T-helper 17 cell (primary cell): ENCODE measurements around the gene FUBP1. TPM values are rescaled to one million over a fixed set of nuclear protein-coding genes. Genes with fewer than 3 reads are reported as not detected.

ENCODE experiments used
- ATAC-seq: fragments of 150-1000 bp; cut with Tn5 transposase; 2 replicates; pipeline ENCODE4 v1.10.0; 2021; ENCODE audit warnings: mild to moderate bottlenecking, moderate library complexity
- DNase-seq, 3 donors: peaks; one replicate each; pipeline versions ENCODE4 v3.0.0 to v3.0.0-alpha.2; 2020 to 2021
- H3K9me3 ChIP-seq: one replicate; pipeline ENCODE4 v1.7.0; 2013; ENCODE audit warnings: low read length, mild to moderate bottlenecking; ENCODE audit not compliant: control insufficient read depth, poor library complexity, severe bottlenecking
- H3K27ac Mint-ChIP-seq: one replicate; pipeline ENCODE4 v1.8.0; 2022; ENCODE audit warnings: mild to moderate bottlenecking, moderate library complexity, mixed read lengths
- H3K27me3 Mint-ChIP-seq: one replicate; pipeline ENCODE4 v1.8.0; 2022; ENCODE audit warnings: mixed read lengths
- H3K36me3 Mint-ChIP-seq: one replicate; pipeline ENCODE4 v1.8.0; 2022; ENCODE audit warnings: low read depth, mixed read lengths
- H3K4me1 Mint-ChIP-seq: one replicate; pipeline ENCODE4 v1.8.0; 2022; ENCODE audit warnings: mild to moderate bottlenecking, mixed read lengths
- H3K4me3 Mint-ChIP-seq: one replicate; pipeline ENCODE4 v1.8.0; 2022; ENCODE audit warnings: mild to moderate bottlenecking, moderate library complexity, mixed read lengths
- total RNA-seq, 4 donors: library from RNA in 2 of 4; stranded (reverse) in 2 of 4; gene quantifications; one replicate each; pipeline ENCODE4 v1.2.3 and lab custom pipeline; 2022 to 2026

FUBP1 gene
- total RNA-seq, 2 donors from 2014 or later, result 227 to 253 TPM

- Mint-ChIP-seq H3K4me3 (no peak overlapping the region), H3K4me1 (peaks cover 11% of the 10 kb centered on the region), H3K27me3 (no peaks in the 10 kb centered on the region), H3K27ac (no peak overlapping the region), H3K36me3 (peaks cover 7% of the 10 kb centered on the region)
- DNase-seq (no peak), ATAC-seq (no peak)
- H3K9me3 ChIP-seq, result no peaks in the 10 kb centered on the region
Measured at GRCh38 chr1:77953907-77954306, 25.0 kb downstream of the FUBP1 start.

- H3K27me3 Mint-ChIP-seq, result no peaks in the 10 kb centered on the region
- no peaks in the 10 kb centered on the region for H3K9me3 ChIP-seq
- H3K4me1 Mint-ChIP-seq, result peaks cover 8% of the 10 kb centered on the region
- peak overlapping the region; percentile 24 for H3K27ac Mint-ChIP-seq
- ATAC-seq (no peak), DNase-seq (no peak)
- H3K36me3 Mint-ChIP-seq, result peaks cover 2% of the 10 kb centered on the region
- no peak overlapping the region for H3K4me3 Mint-ChIP-seq
Measured at GRCh38 chr1:77951328-77951727, 27.5 kb downstream of the FUBP1 start.

GRCh38 chr1:77950873-77951272 is 28.0 kb downstream of the FUBP1 start:
- DNase-seq, result no peak
- H3K4me1 Mint-ChIP-seq, result peaks cover 8% of the 10 kb centered on the region
- H3K9me3 ChIP-seq, result no peaks in the 10 kb centered on the region
- peaks cover 2% of the 10 kb centered on the region for H3K36me3 Mint-ChIP-seq
- no peak overlapping the region for H3K27ac Mint-ChIP-seq
- no peak overlapping the region for H3K4me3 Mint-ChIP-seq
- no peaks in the 10 kb centered on the region for H3K27me3 Mint-ChIP-seq
- no peak for ATAC-seq

- peak overlapping the region; percentile 60 for H3K27ac Mint-ChIP-seq
- DNase-seq (no peak), ATAC-seq (no peak)
- H3K9me3 ChIP-seq, result no peaks in the 10 kb centered on the region
- H3K36me3 Mint-ChIP-seq, result peaks cover 6% of the 10 kb centered on the region
- H3K27me3 Mint-ChIP-seq, result no peaks in the 10 kb centered on the region
- H3K4me3 Mint-ChIP-seq, result no peak overlapping the region
- H3K4me1 Mint-ChIP-seq, result peaks cover 8% of the 10 kb centered on the region
Measured at GRCh38 chr1:77948841-77949424, 29.9 kb downstream of the FUBP1 start.

- DNase-seq (no peak), ATAC-seq (no peak)
- H3K9me3 ChIP-seq, result no peaks in the 10 kb centered on the region
- peaks cover 10% of the 10 kb centered on the region for H3K4me1 Mint-ChIP-seq
- no peak overlapping the region for H3K27ac Mint-ChIP-seq
- H3K4me3 Mint-ChIP-seq, result no peak overlapping the region
- peaks cover 10% of the 10 kb centered on the region for H3K36me3 Mint-ChIP-seq
- H3K27me3 Mint-ChIP-seq, result no peaks in the 10 kb centered on the region
Measured at GRCh38 chr1:77945345-77945744, 33.5 kb downstream of the FUBP1 start.

GRCh38 chr1:77942400-77943140 is 36.3 kb downstream of the FUBP1 start:
- peaks cover 10% of the 10 kb centered on the region for H3K36me3 Mint-ChIP-seq
- peak; percentile 39 for ATAC-seq
- H3K27ac Mint-ChIP-seq, result peak overlapping the region; percentile 85

GRCh38 chr1:77940921-77941570 is 37.8 kb downstream of the FUBP1 start:
- Mint-ChIP-seq H3K4me3 (no peak overlapping the region), H3K36me3 (peaks cover 10% of the 10 kb centered on the region), H3K27me3 (no peaks in the 10 kb centered on the region), H3K27ac (no peak overlapping the region), H3K4me1 (peaks cover 9% of the 10 kb centered on the region)
- no peaks in the 10 kb centered on the region for H3K9me3 ChIP-seq
- ATAC-seq (no peak), DNase-seq (no peak)

More at GRCh38 chr1:77942400-77943140, 36.3 kb downstream of the FUBP1 start:
- no peaks in the 10 kb centered on the region for H3K9me3 ChIP-seq
- DNase-seq, result no peak
- Mint-ChIP-seq H3K27me3 (no peaks in the 10 kb centered on the region), H3K4me1 (peaks cover 9% of the 10 kb centered on the region), H3K4me3 (peak overlapping the region; percentile 81)

- no peaks in the 10 kb centered on the region for H3K9me3 ChIP-seq
- DNase-seq (no peak), ATAC-seq (no peak)
- no peak overlapping the region for H3K4me3 Mint-ChIP-seq
- no peaks in the 10 kb centered on the region for H3K27me3 Mint-ChIP-seq
- H3K27ac Mint-ChIP-seq, result peak overlapping the region; percentile 17
- H3K4me1 Mint-ChIP-seq, result peaks cover 12% of the 10 kb centered on the region
- H3K36me3 Mint-ChIP-seq, result peaks cover 6% of the 10 kb centered on the region
Measured at GRCh38 chr1:77938651-77939050, 40.2 kb downstream of the FUBP1 start.

- peaks cover 7% of the 10 kb centered on the region for H3K4me1 Mint-ChIP-seq
- H3K4me3 Mint-ChIP-seq, result no peak overlapping the region
- DNase-seq (no peak), ATAC-seq (no peak)
- H3K27me3 Mint-ChIP-seq, result no peaks in the 10 kb centered on the region
- no peaks in the 10 kb centered on the region for H3K9me3 ChIP-seq
- peak overlapping the region; percentile 0 for H3K27ac Mint-ChIP-seq
- peaks cover 3% of the 10 kb centered on the region for H3K36me3 Mint-ChIP-seq
Measured at GRCh38 chr1:77929806-77930205, 49.1 kb downstream of the FUBP1 start.

- ATAC-seq (no peak), DNase-seq (no peak)
- Mint-ChIP-seq H3K27ac (no peak overlapping the region), H3K27me3 (no peaks in the 10 kb centered on the region), H3K4me1 (peaks cover 7% of the 10 kb centered on the region), H3K36me3 (peaks cover 3% of the 10 kb centered on the region), H3K4me3 (peak overlapping the region; percentile 39)
- no peaks in the 10 kb centered on the region for H3K9me3 ChIP-seq
Measured at GRCh38 chr1:77927414-77927813, 51.5 kb downstream of the FUBP1 start.

- ATAC-seq, result no peak
- H3K4me1 Mint-ChIP-seq, result peaks cover 7% of the 10 kb centered on the region
- peak overlapping the region; percentile 91 for H3K4me3 Mint-ChIP-seq
- DNase-seq, result no peak
- H3K36me3 Mint-ChIP-seq, result peaks cover 3% of the 10 kb centered on the region
- H3K27ac Mint-ChIP-seq, result peak overlapping the region; percentile 62
- no peaks in the 10 kb centered on the region for H3K9me3 ChIP-seq
- H3K27me3 Mint-ChIP-seq, result no peaks in the 10 kb centered on the region
Measured at GRCh38 chr1:77926561-77927357, 52.1 kb downstream of the FUBP1 start.

- no peaks in the 10 kb centered on the region for H3K9me3 ChIP-seq
- DNase-seq, result no peak
- Mint-ChIP-seq H3K27ac (peak overlapping the region; percentile 62), H3K4me1 (peaks cover 7% of the 10 kb centered on the region), H3K36me3 (peaks cover 3% of the 10 kb centered on the region), H3K27me3 (no peaks in the 10 kb centered on the region), H3K4me3 (peak overlapping the region; percentile 91)
- ATAC-seq, result no peak
Measured at GRCh38 chr1:77925956-77926355, 52.9 kb downstream of the FUBP1 start.

- no peak for ATAC-seq
- peaks cover 3% of the 10 kb centered on the region for H3K36me3 Mint-ChIP-seq
- no peak overlapping the region for H3K27ac Mint-ChIP-seq
- H3K27me3 Mint-ChIP-seq, result no peaks in the 10 kb centered on the region
- H3K4me3 Mint-ChIP-seq, result no peak overlapping the region
- H3K9me3 ChIP-seq, result no peaks in the 10 kb centered on the region
- no peak for DNase-seq
- H3K4me1 Mint-ChIP-seq, result peaks cover 7% of the 10 kb centered on the region
Measured at GRCh38 chr1:77925518-77925917, 53.4 kb downstream of the FUBP1 start.
